Tibial artery (tissue), 4 donors: ENCODE measurements around the gene MYOG.
A peak's percentile ranks its signal among the peaks of the same experiment; 100 is the strongest.

ENCODE experiments used
- DNase-seq, 2 donors: peaks; one replicate each; pipeline ENCODE4 v3.0.0-alpha.2; 2019
- H3K27ac ChIP-seq, 2 donors: fragments of 200-600 bp; sonication (generic) in 1 of 2; 1 replicate in 1 of 2; 2 replicates in 1 of 2; pipeline ENCODE4 v1.5.1; 2018 to 2019; ENCODE audit warnings: mild to moderate bottlenecking in 1 of 2
- H3K27me3 ChIP-seq, 2 donors: fragments of 200-600 bp; sonication (generic) in 1 of 2; one replicate each; pipeline versions ENCODE4 v1.5.1 to v1.6.0; 2016 to 2019
- H3K36me3 ChIP-seq, 3 donors: fragments of 200-600 bp; sonication (generic) in 2 of 3; one replicate each; pipeline ENCODE4 v1.5.1; 2016 to 2019; ENCODE audit warnings: mild to moderate bottlenecking in 2 of 3
- H3K4me1 ChIP-seq, 4 donors: fragments of 200-600 bp; sonication (generic) in 2 of 4; 1 replicate in 3 of 4; 2 replicates in 1 of 4; pipeline ENCODE4 v1.5.1; 2016 to 2019
- H3K4me3 ChIP-seq, 2 donors: fragments of 200-600 bp; sonication (generic) in 1 of 2; 1 replicate in 1 of 2; 2 replicates in 1 of 2; pipeline ENCODE4 v1.5.1; 2018 to 2019; ENCODE audit warnings: mild to moderate bottlenecking in 2 of 2
- H3K9me3 ChIP-seq, 3 donors: fragments of 200-600 bp; sonication (generic) in 1 of 3; one replicate each; pipeline ENCODE4 v1.5.1; 2016 to 2019
- intact Hi-C: fragments of 100-400 bp; cut with DNase I; formaldehyde crosslinking; loops from one replicate; pipeline ENCODE4 v1.15.0; 2023; ENCODE audit warnings: low total_unique reads
- TF ChIP-seq, protein P1 (sequence below), 2 experiments: fragments of 200-600 bp in 1 of 2; fragments of 450-650 bp in 1 of 2; IDR thresholded peaks; one replicate each; pipeline ENCODE4 v1.5.1; 2017 to 2019; ENCODE audit warnings: antibody characterized with exemption in 2 of 2, mild to moderate bottlenecking in 1 of 2, moderate library complexity in 1 of 2

The MYOG gene

GRCh38 chr1:203085528-203086406, at the start of gene MYOG:
TSS of gene MYOG (minus strand) at chr1:203086012. CDS start at chr1:203085961, 51 bp downstream.
- TF ChIP-seq, protein P1, sequence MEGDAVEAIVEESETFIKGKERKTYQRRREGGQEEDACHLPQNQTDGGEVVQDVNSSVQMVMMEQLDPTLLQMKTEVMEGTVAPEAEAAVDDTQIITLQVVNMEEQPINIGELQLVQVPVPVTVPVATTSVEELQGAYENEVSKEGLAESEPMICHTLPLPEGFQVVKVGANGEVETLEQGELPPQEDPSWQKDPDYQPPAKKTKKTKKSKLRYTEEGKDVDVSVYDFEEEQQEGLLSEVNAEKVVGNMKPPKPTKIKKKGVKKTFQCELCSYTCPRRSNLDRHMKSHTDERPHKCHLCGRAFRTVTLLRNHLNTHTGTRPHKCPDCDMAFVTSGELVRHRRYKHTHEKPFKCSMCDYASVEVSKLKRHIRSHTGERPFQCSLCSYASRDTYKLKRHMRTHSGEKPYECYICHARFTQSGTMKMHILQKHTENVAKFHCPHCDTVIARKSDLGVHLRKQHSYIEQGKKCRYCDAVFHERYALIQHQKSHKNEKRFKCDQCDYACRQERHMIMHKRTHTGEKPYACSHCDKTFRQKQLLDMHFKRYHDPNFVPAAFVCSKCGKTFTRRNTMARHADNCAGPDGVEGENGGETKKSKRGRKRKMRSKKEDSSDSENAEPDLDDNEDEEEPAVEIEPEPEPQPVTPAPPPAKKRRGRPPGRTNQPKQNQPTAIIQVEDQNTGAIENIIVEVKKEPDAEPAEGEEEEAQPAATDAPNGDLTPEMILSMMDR (IDR thresholded peaks at IDR 0.05), result no peak
- intact Hi-C loops, result no loop called here
- peaks cover 0 to 35% of the 10 kb centered on the region in 2 donors for H3K27me3 ChIP-seq
- no peak for DNase-seq
- no peaks in the 10 kb centered on the region for H3K9me3 ChIP-seq
- H3K4me1 ChIP-seq, result no peaks in the 10 kb centered on the region
- no peaks in the 10 kb centered on the region for H3K36me3 ChIP-seq
- no peak within 1 kb of the TSS for H3K4me3 ChIP-seq
- no peak within 1 kb of the TSS for H3K27ac ChIP-seq

- TF ChIP-seq, protein P1 (IDR thresholded peaks at IDR 0.05), result no peak
- no peaks in the 10 kb centered on the region for H3K9me3 ChIP-seq
- no peak overlapping the region for H3K27ac ChIP-seq
- peaks cover 0 to 14% (median 5%) of the 10 kb centered on the region in 4 donors for H3K4me1 ChIP-seq
- peaks cover 0 to 9% of the 10 kb centered on the region in 2 donors for H3K27me3 ChIP-seq
- intact Hi-C loops, result no loop called here
- H3K4me3 ChIP-seq, result no peak overlapping the region
- no peaks in the 10 kb centered on the region for H3K36me3 ChIP-seq
- DNase-seq, result peak in 1 of 2 donors; percentile 32
Measured at GRCh38 chr1:203133970-203134725, 48.3 kb upstream of the MYOG start.

- peak in 1 of 2 donors; percentile 41 for DNase-seq
- peaks cover 0 to 7% of the 10 kb centered on the region in 2 donors for H3K27me3 ChIP-seq
- peaks cover 0 to 39% (median 22%) of the 10 kb centered on the region in 4 donors for H3K4me1 ChIP-seq
- H3K36me3 ChIP-seq, result no peaks in the 10 kb centered on the region
- TF ChIP-seq, protein P1 (IDR thresholded peaks at IDR 0.05), result no peak
- H3K4me3 ChIP-seq, result no peak overlapping the region
- H3K27ac ChIP-seq, result no peak overlapping the region
- intact Hi-C loops, result no loop called here
- no peaks in the 10 kb centered on the region for H3K9me3 ChIP-seq
Measured at GRCh38 chr1:203131548-203132200, 45.9 kb upstream of the MYOG start.

DNA sequence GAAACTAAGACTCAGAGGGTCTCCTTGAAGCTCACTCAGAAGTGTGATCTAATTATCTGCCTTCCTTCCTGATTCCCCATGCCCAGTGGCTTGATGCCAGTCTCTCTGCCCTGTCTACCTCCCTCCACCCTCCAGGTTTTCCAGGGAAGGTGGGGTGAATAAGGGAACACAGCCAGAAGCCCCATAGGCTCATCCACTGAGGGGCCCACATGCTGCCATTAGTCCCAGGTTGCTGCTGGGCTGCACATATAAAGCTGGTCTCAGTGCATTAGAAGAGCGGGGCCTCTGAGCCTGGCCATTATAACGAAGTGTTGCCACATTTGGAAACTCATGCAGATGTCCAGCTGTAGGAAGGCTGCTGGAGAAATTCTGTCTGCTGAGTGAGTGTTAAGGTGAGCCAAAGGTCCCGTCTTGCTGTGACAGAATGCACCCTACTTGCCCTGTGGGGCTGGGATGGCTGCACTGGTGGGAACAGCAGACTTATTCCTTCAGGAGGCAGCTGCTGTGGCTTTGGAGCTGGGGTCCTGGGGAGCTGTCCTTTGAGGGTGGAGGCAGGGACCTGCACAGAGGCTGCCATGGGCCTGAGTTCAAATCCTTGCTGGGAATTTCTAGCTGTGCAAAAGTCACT, 44.7 kb upstream of the MYOG start:
- H3K27ac ChIP-seq, result no peak overlapping the region
- TF ChIP-seq, protein P1 (IDR thresholded peaks at IDR 0.05), result no peak
- peak in 1 of 2 donors; percentile 37 for DNase-seq

More for the DNA sequence above, 44.7 kb upstream of the MYOG start:
- intact Hi-C loops, result no loop called here
- Histone ChIP-seq H3K9me3 (no peaks in the 10 kb centered on the region), H3K27me3 (peaks cover 0 to 12% of the 10 kb centered on the region in 2 donors), H3K4me3 (no peak overlapping the region), H3K36me3 (no peaks in the 10 kb centered on the region), H3K4me1 (peaks cover 0 to 43% (median 26%) of the 10 kb centered on the region in 4 donors)
